Measurements from ENCODE around the gene SP140L. TPM values are rescaled to one million over a fixed set of nuclear protein-coding genes. Genes with fewer than 3 reads are reported as not detected.
A peak's percentile ranks its signal among the peaks of the same experiment; 100 is the strongest.

The SP140L gene
- total and polyA plus RNA-seq, 8 donors = 14.7 to 24.9 (median 15.9) TPM

DNA sequence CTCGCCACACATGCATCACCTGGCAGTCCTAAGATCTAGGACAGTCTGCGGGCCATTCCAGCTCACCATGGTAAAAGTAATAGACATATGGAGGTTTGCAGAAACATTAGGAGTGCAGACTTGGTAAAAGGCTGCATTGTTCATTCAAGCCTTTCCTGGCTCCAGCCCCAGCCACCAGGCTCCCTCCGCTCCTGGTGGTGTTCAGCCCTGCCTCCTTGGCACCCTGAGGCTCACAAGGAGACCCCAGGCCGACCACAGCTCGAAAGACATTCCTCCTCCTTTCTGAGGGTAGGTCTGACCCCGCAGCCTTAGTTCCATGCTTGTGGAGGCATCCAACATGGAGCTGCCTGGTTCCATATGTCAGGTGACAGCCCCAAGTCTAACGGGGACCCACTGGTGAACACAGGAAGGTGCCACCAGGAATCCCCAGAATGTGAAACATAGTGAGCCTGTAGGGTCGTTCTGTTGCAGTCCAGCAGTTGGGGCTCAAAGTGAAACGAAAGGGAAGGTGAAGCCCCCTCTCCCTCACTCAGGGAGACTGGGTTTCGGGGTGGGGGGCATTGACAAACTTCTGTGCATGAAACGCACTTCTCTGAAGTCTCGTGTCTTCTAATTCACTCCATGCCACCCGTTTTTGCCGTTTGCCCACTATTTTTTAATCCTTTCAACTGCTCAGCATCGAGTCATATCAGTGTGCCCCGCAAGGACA is 84.0 kb downstream of the SP140L start:
- intact Hi-C loops (cut with DNase I) = no loop called here
- DNase-seq (no peak), ATAC-seq (no peak)
- Histone ChIP-seq H3K4me3 (peak overlapping the region; percentile 39 to 72), H3K27me3 (no peaks in the 10 kb centered on the region), H3K4me1 (peaks cover 3 to 69% of the 10 kb centered on the region in 2 donors), H3K9me3 (no peaks in the 10 kb centered on the region), H3K27ac (peak overlapping the region; percentile 97), H3K36me3 (no peaks in the 10 kb centered on the region)
- TF ChIP-seq, protein P1, sequence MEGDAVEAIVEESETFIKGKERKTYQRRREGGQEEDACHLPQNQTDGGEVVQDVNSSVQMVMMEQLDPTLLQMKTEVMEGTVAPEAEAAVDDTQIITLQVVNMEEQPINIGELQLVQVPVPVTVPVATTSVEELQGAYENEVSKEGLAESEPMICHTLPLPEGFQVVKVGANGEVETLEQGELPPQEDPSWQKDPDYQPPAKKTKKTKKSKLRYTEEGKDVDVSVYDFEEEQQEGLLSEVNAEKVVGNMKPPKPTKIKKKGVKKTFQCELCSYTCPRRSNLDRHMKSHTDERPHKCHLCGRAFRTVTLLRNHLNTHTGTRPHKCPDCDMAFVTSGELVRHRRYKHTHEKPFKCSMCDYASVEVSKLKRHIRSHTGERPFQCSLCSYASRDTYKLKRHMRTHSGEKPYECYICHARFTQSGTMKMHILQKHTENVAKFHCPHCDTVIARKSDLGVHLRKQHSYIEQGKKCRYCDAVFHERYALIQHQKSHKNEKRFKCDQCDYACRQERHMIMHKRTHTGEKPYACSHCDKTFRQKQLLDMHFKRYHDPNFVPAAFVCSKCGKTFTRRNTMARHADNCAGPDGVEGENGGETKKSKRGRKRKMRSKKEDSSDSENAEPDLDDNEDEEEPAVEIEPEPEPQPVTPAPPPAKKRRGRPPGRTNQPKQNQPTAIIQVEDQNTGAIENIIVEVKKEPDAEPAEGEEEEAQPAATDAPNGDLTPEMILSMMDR (IDR thresholded peaks at IDR 0.05) = no peak

DNA sequence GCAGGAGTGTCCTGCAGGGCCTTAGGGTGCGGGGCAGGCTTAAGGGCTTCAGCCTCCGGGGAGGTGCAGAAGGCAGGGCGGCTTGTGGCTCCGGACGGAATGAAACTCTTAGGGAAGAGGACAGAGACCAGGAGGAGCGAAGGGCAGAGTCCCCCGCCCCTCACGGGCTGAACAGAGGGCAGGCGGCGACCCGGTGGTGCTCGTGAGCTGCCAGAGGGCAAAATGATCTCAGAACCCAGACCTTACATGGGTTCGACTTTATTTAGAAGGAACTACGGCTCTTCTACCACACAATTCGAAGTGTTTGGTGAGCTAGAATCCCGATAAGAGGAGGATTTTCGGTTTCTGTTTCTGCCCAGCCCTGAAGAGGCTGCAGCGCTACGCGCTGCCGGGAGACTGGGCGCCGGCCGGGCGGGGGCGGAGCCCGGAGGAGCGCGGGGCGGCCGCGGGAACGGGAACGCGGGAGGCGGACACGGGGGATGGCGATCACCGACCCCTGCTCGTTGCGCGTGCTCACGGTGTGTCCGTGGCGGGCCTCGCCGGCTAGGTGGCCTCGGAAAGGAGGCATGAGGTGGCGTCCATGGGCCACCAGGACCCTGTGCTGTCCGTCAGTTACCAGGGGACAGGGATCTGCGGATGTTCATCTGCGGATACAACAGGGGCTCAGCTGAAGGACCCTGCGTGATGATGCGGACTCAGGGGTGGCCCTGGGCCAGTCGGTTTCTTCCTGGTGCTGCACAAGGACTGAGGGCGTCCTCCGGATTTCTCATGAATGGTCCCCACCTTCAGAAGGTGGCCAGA is 84.8 kb downstream of the SP140L start:
- DNase-seq (peak; percentile 72 to 96 (median 78)), ATAC-seq (peak; percentile 86)
- no peaks in the 10 kb centered on the region for H3K36me3 ChIP-seq
- H3K4me1 ChIP-seq = peaks cover 3 to 69% of the 10 kb centered on the region in 2 donors
- H3K9me3 ChIP-seq = no peaks in the 10 kb centered on the region
- peak overlapping the region; percentile 39 to 72 for H3K4me3 ChIP-seq
- intact Hi-C loops (cut with DNase I) = no loop called here
- TF ChIP-seq, protein P1 (IDR thresholded peaks at IDR 0.05) = no peak
- no peaks in the 10 kb centered on the region for H3K27me3 ChIP-seq
- H3K27ac ChIP-seq = peak overlapping the region; percentile 97

DNA sequence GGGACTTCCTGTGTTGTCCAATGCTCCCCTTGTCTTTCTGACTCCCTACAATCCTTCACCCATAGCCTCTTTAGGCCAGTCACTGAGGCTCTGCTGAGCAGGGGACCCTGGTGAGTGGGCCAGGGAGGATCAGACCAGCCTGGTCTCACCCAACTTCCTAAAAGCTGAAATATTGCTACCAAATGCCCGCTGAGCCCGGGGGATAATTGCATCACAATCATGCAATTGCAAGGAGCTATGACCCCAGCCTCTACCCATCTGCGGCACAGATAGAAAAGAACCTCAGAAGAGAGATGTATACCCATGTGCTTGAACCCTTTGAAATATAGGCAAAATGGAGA is 85.3 kb downstream of the SP140L start:
- Histone ChIP-seq H3K4me1 (peaks cover 3 to 71% of the 10 kb centered on the region in 2 donors), H3K9me3 (no peaks in the 10 kb centered on the region), H3K4me3 (peak overlapping the region; percentile 39 to 72), H3K27ac (peak overlapping the region; percentile 97), H3K36me3 (no peaks in the 10 kb centered on the region), H3K27me3 (no peaks in the 10 kb centered on the region)
- DNase-seq = no peak
- intact Hi-C loops (cut with DNase I) = no loop called here
- no peak for ATAC-seq
- TF ChIP-seq, protein P1 (IDR thresholded peaks at IDR 0.05) = no peak

DNA sequence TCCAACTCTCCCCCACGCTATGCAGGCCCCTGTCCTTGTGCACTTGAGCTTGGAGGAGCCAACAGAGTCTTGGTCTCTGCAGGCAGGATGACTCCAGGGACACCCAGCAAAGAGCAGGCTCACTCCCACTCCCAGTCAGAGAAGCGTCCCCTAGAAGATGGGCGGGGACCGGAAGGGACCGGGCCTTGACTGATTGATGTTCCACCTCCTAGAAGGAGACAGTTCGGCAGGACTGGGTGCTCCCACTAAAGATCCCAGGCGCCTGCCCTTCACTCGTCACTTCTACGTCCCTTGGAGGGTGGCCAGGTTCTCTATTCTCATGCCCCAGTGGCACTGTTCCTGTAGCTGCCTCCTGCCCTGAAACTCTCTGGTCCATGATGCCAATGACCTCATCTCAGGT is 85.9 kb downstream of the SP140L start:
- H3K4me1 ChIP-seq = peaks cover 3 to 75% of the 10 kb centered on the region in 2 donors
- TF ChIP-seq, protein P1 (IDR thresholded peaks at IDR 0.05) = no peak
- no peak overlapping the region for H3K4me3 ChIP-seq
- H3K36me3 ChIP-seq = no peaks in the 10 kb centered on the region
- H3K27ac ChIP-seq = peak overlapping the region in 1 of 2 donors; percentile 97
- DNase-seq = no peak
- intact Hi-C loops (cut with DNase I) = no loop called here
- no peaks in the 10 kb centered on the region for H3K27me3 ChIP-seq
- no peak for ATAC-seq
- H3K9me3 ChIP-seq = no peaks in the 10 kb centered on the region

DNA sequence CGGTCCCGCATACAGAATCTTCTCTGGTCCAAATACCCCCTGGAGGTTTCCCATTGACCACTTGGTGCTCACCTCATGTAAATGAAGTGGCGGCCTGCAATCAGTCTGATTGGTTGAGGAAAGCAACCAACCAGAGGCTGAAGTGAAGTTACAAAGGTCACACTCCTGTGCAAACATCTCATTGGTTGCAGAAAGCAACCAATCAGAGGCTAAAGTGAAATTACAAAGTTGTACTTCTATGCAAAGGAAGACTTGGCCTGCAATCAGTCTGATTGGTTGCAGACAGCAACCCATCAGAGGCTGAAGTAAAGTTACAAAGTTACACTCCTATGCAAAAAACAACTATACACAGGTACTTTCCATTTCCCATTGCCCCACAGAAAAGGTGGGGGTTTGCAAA is 86.5 kb downstream of the SP140L start:
- H3K36me3 ChIP-seq = no peaks in the 10 kb centered on the region
- no peak overlapping the region for H3K27ac ChIP-seq
- no peak for ATAC-seq
- H3K4me1 ChIP-seq = peaks cover 3 to 81% of the 10 kb centered on the region in 2 donors
- intact Hi-C loops (cut with DNase I) = no loop called here
- no peaks in the 10 kb centered on the region for H3K9me3 ChIP-seq
- H3K27me3 ChIP-seq = no peaks in the 10 kb centered on the region
- H3K4me3 ChIP-seq = no peak overlapping the region
- TF ChIP-seq, protein P1 (IDR thresholded peaks at IDR 0.05) = no peak
- no peak for DNase-seq
